ENCODE data around the gene IL1RL2.

DNA sequence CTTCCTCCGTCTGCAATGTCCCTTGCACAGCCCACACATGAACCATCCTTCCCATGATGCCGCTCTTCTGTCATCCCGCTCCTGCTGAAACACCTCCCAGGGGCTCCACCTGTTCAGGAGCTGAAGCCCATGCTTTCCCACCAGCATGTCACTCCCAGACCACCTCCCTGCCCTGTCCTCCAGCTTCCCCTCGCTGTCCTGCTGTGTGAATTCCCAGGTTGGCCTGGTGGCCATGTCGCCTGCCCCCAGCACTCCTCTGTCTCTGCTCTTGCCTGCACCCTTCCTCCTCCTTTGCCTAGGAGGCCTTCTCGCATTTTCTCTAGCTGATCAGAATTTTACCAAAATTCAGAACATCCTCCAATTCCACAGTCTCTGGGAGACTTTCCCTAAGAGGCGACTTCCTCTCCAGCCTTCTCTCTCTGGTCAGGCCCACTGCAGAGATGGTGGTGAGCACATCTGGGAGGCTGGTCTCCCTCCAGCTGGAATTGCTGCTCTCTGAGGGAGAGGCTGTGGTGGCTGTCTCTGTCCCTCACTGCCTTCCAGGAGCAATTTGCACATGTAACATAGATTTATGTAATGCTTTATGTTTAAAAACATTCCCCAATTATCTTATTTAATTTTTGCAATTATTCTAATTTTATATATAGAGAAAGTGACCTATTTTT, 8.9 kb upstream of the IL1RL2 start:
- TF ChIP-seq, protein P1, sequence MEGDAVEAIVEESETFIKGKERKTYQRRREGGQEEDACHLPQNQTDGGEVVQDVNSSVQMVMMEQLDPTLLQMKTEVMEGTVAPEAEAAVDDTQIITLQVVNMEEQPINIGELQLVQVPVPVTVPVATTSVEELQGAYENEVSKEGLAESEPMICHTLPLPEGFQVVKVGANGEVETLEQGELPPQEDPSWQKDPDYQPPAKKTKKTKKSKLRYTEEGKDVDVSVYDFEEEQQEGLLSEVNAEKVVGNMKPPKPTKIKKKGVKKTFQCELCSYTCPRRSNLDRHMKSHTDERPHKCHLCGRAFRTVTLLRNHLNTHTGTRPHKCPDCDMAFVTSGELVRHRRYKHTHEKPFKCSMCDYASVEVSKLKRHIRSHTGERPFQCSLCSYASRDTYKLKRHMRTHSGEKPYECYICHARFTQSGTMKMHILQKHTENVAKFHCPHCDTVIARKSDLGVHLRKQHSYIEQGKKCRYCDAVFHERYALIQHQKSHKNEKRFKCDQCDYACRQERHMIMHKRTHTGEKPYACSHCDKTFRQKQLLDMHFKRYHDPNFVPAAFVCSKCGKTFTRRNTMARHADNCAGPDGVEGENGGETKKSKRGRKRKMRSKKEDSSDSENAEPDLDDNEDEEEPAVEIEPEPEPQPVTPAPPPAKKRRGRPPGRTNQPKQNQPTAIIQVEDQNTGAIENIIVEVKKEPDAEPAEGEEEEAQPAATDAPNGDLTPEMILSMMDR (IDR thresholded peaks at IDR 0.05) = no peak
- no peak for TF ChIP-seq POLR2A (IDR thresholded peaks at IDR 0.05)
